Measurements from ENCODE around the gene ZNF425. TPM values are rescaled to one million over a fixed set of nuclear protein-coding genes. Genes with fewer than 3 reads are reported as not detected.

Gene ZNF425
- total and polyA plus RNA-seq, 9 of the 15 experiments (the other 6 are each of a cell fraction or from before 2014, with no cell fraction given), result 0.03 to 0.89 (median 0.54) TPM

GRCh38 chr7:149084407-149084806 lies 41.7 kb downstream of the ZNF425 start:
- 0 out of 2 replicates have a peak, but pooled peaks cover 5% of the 10 kb centered on the region for H3K9me3 ChIP-seq (replicated peaks; ENCODE audit: control insufficient read depth, insufficient read depth, low read depth, low read length)
- POLR2A ChIA-PET, result interaction anchor here (0.6 kb wide), 1 partner anchor 239 kb away, joined by 3 read pairs; no protein-coding TSS in a partner anchor
- no peaks in the 10 kb centered on the region for H4K20me1 ChIP-seq (replicated peaks; ENCODE audit: control insufficient read depth, insufficient read depth, low read length)
- no peak overlapping the region for H3K4me2 ChIP-seq (ENCODE audit: insufficient read depth, low read length)
- H3K79me2 ChIP-seq (ENCODE audit: control insufficient read depth, insufficient read depth, low read length), result no peaks in the 10 kb centered on the region
- H2AFZ ChIP-seq (ENCODE audit: low read depth, low read length), result no peak overlapping the region
- H3K4me3 ChIP-seq, result no peak overlapping the region
- CTCF ChIA-PET (ENCODE audit: low intra/inter-chr PET ratio), result no interaction called here
- intact Hi-C loops (cut with micrococcal nuclease) (no loop called here), in situ Hi-C loops (cut with MboI) (no loop called here)
- no peaks in the 10 kb centered on the region for H3K9me1 ChIP-seq (ENCODE audit: control insufficient read depth, insufficient read depth, low read length)
- H3K4me1 ChIP-seq (replicated peaks in 1 of 2; ENCODE audit: control insufficient read depth in 2 of 2, insufficient read depth in 2 of 2, low read length in 2 of 2), result 0 out of 5 replicates have a peak, but pooled peaks cover 0 to 6% of the 10 kb centered on the region in 2 experiments
- H3K36me3 ChIP-seq (ENCODE audit: control insufficient read depth, insufficient read depth, low read length), result peaks cover 6% of the 10 kb centered on the region; the same call in 1 of the 3 replicates
- H3K27me3 ChIP-seq (ENCODE audit: control insufficient read depth in 2 of 2, insufficient read depth in 2 of 2, low read length in 2 of 2), result no peaks in the 10 kb centered on the region
- TF ChIP-seq TRIM28 (IDR thresholded peaks at IDR 0.05), result peak; percentile 66; the same call in 1 of the 2 replicates
- peak in 1 of 2 experiments; percentile 84; a peak in 1 of 3 replicates for TF ChIP-seq CBX3 (IDR thresholded peaks at IDR 0.05; ENCODE audit: borderline replicate concordance in 1 of 2, low read length in 2 of 2)
- TF ChIP-seq, protein P1, sequence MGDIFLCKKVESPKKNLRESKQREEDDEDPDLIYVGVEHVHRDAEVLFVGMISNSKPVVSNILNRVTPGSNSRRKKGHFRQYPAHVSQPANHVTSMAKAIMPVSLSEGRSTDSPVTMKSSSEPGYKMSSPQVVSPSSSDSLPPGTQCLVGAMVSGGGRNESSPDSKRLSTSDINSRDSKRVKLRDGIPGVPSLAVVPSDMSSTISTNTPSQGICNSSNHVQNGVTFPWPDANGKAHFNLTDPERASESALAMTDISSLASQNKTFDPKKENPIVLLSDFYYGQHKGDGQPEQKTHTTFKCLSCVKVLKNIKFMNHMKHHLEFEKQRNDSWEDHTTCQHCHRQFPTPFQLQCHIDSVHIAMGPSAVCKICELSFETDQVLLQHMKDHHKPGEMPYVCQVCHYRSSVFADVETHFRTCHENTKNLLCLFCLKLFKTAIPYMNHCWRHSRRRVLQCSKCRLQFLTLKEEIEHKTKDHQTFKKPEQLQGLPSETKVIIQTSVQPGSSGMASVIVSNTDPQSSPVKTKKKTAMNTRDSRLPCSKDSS (IDR thresholded peaks at IDR 0.05; ENCODE audit: low read depth, partially characterized antibody), result peak; percentile 27
- no peak for TF ChIP-seq CBFA2T3 (IDR thresholded peaks at IDR 0.05)
- 0 out of 2 replicates have a peak, but pooled peaks have one; percentile 35 for TF ChIP-seq ZNF24 (IDR thresholded peaks at IDR 0.05)
- TF ChIP-seq, protein P2, sequence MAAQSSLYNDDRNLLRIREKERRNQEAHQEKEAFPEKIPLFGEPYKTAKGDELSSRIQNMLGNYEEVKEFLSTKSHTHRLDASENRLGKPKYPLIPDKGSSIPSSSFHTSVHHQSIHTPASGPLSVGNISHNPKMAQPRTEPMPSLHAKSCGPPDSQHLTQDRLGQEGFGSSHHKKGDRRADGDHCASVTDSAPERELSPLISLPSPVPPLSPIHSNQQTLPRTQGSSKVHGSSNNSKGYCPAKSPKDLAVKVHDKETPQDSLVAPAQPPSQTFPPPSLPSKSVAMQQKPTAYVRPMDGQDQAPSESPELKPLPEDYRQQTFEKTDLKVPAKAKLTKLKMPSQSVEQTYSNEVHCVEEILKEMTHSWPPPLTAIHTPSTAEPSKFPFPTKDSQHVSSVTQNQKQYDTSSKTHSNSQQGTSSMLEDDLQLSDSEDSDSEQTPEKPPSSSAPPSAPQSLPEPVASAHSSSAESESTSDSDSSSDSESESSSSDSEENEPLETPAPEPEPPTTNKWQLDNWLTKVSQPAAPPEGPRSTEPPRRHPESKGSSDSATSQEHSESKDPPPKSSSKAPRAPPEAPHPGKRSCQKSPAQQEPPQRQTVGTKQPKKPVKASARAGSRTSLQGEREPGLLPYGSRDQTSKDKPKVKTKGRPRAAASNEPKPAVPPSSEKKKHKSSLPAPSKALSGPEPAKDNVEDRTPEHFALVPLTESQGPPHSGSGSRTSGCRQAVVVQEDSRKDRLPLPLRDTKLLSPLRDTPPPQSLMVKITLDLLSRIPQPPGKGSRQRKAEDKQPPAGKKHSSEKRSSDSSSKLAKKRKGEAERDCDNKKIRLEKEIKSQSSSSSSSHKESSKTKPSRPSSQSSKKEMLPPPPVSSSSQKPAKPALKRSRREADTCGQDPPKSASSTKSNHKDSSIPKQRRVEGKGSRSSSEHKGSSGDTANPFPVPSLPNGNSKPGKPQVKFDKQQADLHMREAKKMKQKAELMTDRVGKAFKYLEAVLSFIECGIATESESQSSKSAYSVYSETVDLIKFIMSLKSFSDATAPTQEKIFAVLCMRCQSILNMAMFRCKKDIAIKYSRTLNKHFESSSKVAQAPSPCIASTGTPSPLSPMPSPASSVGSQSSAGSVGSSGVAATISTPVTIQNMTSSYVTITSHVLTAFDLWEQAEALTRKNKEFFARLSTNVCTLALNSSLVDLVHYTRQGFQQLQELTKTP (IDR thresholded peaks at IDR 0.05; ENCODE audit: low read depth in 1 of 2, partially characterized antibody in 2 of 2), result peak in 1 of 2 experiments; percentile 100
- no peak for DNase-seq (ENCODE audit: extremely low read depth in 1 of 4, low spot score in 3 of 4)
- no peak overlapping the region for H3K27ac ChIP-seq (ENCODE audit: extremely low read depth, low read depth, low read length)
- no peak for FAIRE-seq
- no peak for ATAC-seq
- 79% methylated on average over 2 of the region's 2 CpGs for WGBS (ENCODE audit: insufficient coverage, low coverage, missing lambda C conversion rate)
- H3K9ac ChIP-seq (ENCODE audit: insufficient read depth in 1 of 2, low read depth in 2 of 2, low read length in 2 of 2), result no peak overlapping the region
- no TSS peak for BruUV-seq (replicated peaks)

Data from K562 (cell line).